IMR-90 (cell line): ENCODE data around the gene MEF2A. TPM values are rescaled to one million over a fixed set of nuclear protein-coding genes. Genes with fewer than 3 reads are reported as not detected.

Experiments
- ATAC-seq: fragments of 200-7000 bp; cut with Tn5 transposase; 2 replicates; pipeline ENCODE4 v1.9.1; 2020; ENCODE audit warnings: low read depth, mild to moderate bottlenecking, moderate library complexity
- BruUV-seq: library from RNA; stranded (reverse); fragments of 400-500 nt; replicated peaks from 2 replicates; lab custom pipeline; 2021; lab: Mats Ljungman, UMichigan
- CTCF ChIA-PET: fragments of 300-600 bp; formaldehyde crosslinking; extraction: SDS; loops from one replicate; lab custom pipeline; 2021; ENCODE audit warnings: antibody characterized with exemption; lab: Yijun Ruan, JAX
- POLR2A ChIA-PET: fragments of 300-600 bp; sonication (Branson Sonifier 250); formaldehyde crosslinking; loops from one replicate; lab custom pipeline; 2022; ENCODE audit warnings: antibody characterized with exemption; ENCODE audit not compliant: unreplicated experiment; lab: Charles Lee
- DNase-seq: peaks from one replicate; pipeline ENCODE4 v3.0.0; 2013
- H2AFZ ChIP-seq: replicated peaks from 2 replicates; pipeline ENCODE3; 2013; ENCODE audit warnings: low read length, mild to moderate bottlenecking; ENCODE audit not compliant: poor library complexity
- H2AK5ac ChIP-seq: 2 replicates; pipeline ENCODE4 v1.6.1; 2013; ENCODE audit warnings: low read depth, low read length, inconsistent platforms
- H2AK9ac ChIP-seq: replicated peaks from 2 replicates; pipeline ENCODE3; 2013; ENCODE audit warnings: mild to moderate bottlenecking, low read depth, low read length, moderate library complexity; ENCODE audit not compliant: poor library complexity
- H2BK120ac ChIP-seq: 2 replicates; pipeline ENCODE4 v1.6.1; 2013; ENCODE audit warnings: low read depth, low read length, inconsistent platforms
- H2BK15ac ChIP-seq: 3 replicates; pipeline ENCODE4 v1.6.1; 2013; ENCODE audit warnings: low read depth, low read length, inconsistent platforms
- H2BK20ac ChIP-seq: 2 replicates; pipeline ENCODE4 v1.6.1; 2013; ENCODE audit warnings: low read depth, mild to moderate bottlenecking, inconsistent platforms, low read length, moderate library complexity
- H2BK5ac ChIP-seq: 2 replicates; pipeline ENCODE4 v1.6.1; 2013; ENCODE audit warnings: mild to moderate bottlenecking, low read depth, low read length, inconsistent platforms; ENCODE audit not compliant: poor library complexity, severe bottlenecking
- H3K14ac ChIP-seq: replicated peaks from 2 replicates; pipeline ENCODE4 v1.6.1; 2013; ENCODE audit warnings: low read depth, low read length, inconsistent platforms
- H3K18ac ChIP-seq: 2 replicates; pipeline ENCODE4 v1.6.1; 2013; ENCODE audit warnings: low read depth, low read length, control low read depth
- H3K23ac ChIP-seq: 2 replicates; pipeline ENCODE4 v1.6.1; 2013; ENCODE audit warnings: low read depth, low read length, inconsistent platforms
- H3K27ac ChIP-seq: 2 replicates; pipeline ENCODE4 v1.5.1; 2013; ENCODE audit warnings: mild to moderate bottlenecking, control low read depth, low read length; ENCODE audit not compliant: insufficient read depth
- H3K27me3 ChIP-seq: 2 replicates; pipeline ENCODE4 v1.6.1; 2013; ENCODE audit warnings: low read length; ENCODE audit not compliant: control insufficient read depth, insufficient read depth
- H3K36me3 ChIP-seq: 2 replicates; pipeline ENCODE4 v1.6.1; 2013; ENCODE audit warnings: low read length, mixed read lengths; ENCODE audit not compliant: control insufficient read depth, insufficient read depth
- H3K4ac ChIP-seq: 2 replicates; pipeline ENCODE4 v1.6.1; 2013; ENCODE audit warnings: low read depth, low read length, inconsistent platforms
- H3K4me1 ChIP-seq: 2 replicates; pipeline ENCODE4 v1.6.1; 2013; ENCODE audit warnings: low read length, mixed read lengths; ENCODE audit not compliant: control insufficient read depth, insufficient read depth
- H3K4me2 ChIP-seq: 2 replicates; pipeline ENCODE4 v1.6.1; 2013; ENCODE audit warnings: low read depth, mild to moderate bottlenecking, control low read depth, low read length, moderate library complexity
- H3K4me3 ChIP-seq: 2 replicates; pipeline ENCODE4 v1.5.1; 2013; ENCODE audit warnings: low read depth, mild to moderate bottlenecking, control low read depth, low read length, moderate library complexity; ENCODE audit not compliant: insufficient read depth
- H3K56ac ChIP-seq: 2 replicates; pipeline ENCODE4 v1.6.1; 2013; ENCODE audit warnings: low read length, inconsistent platforms; ENCODE audit not compliant: insufficient read depth; ENCODE audit errors: extremely low read depth
- H3K79me1 ChIP-seq, 2 experiments: 2 replicates each; pipeline ENCODE4 v1.6.1; 2013; ENCODE audit warnings: low read length in 2 of 2, inconsistent platforms in 1 of 2, low read depth in 1 of 2
- H3K9ac ChIP-seq: 2 replicates; pipeline ENCODE4 v1.6.1; 2013; ENCODE audit warnings: low read depth, low read length, control low read depth
- H3K9me1 ChIP-seq: 2 replicates; pipeline ENCODE4 v1.6.1; 2013; ENCODE audit warnings: low read length, inconsistent platforms; ENCODE audit not compliant: insufficient read depth
- H3K9me3 ChIP-seq: 2 replicates; pipeline ENCODE4 v1.6.1; 2013; ENCODE audit warnings: low read length; ENCODE audit not compliant: control insufficient read depth, insufficient read depth
- H4K20me1 ChIP-seq: 2 replicates; pipeline ENCODE4 v1.6.1; 2013; ENCODE audit warnings: low read length, inconsistent platforms; ENCODE audit not compliant: insufficient read depth
- H4K5ac ChIP-seq: 2 replicates; pipeline ENCODE4 v1.6.1; 2013; ENCODE audit warnings: mild to moderate bottlenecking, low read depth, low read length, control low read depth
- H4K8ac ChIP-seq, 2 experiments: 2 replicates each; pipeline ENCODE4 v1.6.1; 2013; ENCODE audit warnings: low read depth in 2 of 2, low read length in 2 of 2, control low read depth in 1 of 2, inconsistent platforms in 1 of 2
- H4K91ac ChIP-seq: 2 replicates; pipeline ENCODE4 v1.6.1; 2013; ENCODE audit warnings: low read depth, low read length, inconsistent platforms; ENCODE audit not compliant: insufficient read depth
- POLR2A ChIP-seq: IDR thresholded peaks from 2 replicates; pipeline ENCODE4 v1.6.1; 2012; ENCODE audit warnings: mild to moderate bottlenecking, low read depth, low read length
- RAD21 ChIP-seq: IDR thresholded peaks from 2 replicates; pipeline ENCODE4 v1.6.1; 2012; ENCODE audit warnings: low read length, improper control_type of control experiment
- WGBS, 2 experiments: methylation state at CpG; one replicate each; pipeline versions ENCODE4 v1.1.5 to v1.1.7; 2013; ENCODE audit warnings: missing lambda C conversion rate in 2 of 2; ENCODE audit not compliant: insufficient read length in 1 of 2; ENCODE audit errors: extremely low coverage in 2 of 2; 5-methylcytosine and 5-hydroxymethylcytosine counted together
- dilution Hi-C: fragments of 300-500 bp; cut with HindIII; formaldehyde crosslinking; loops from one replicate; pipeline ENCODE4 v1.14.3; 2018; ENCODE audit warnings: low sequenced_read_pairs; ENCODE audit not compliant: unreplicated experiment
- in situ Hi-C: fragments of 300-500 bp; cut with MboI; formaldehyde crosslinking; loops from 3 replicates; pipeline ENCODE4 v1.14.3; 2019; ENCODE audit warnings: low sequenced_read_pairs, inconsistent platforms, mixed read lengths
- intact Hi-C: fragments of 100-400 bp; cut with micrococcal nuclease; formaldehyde crosslinking; loops from 2 replicates; pipeline ENCODE4 v1.10.0; 2022
- polyA plus RNA-seq, 3 experiments: library from polyadenylated mRNA; depleted of rRNA; stranded (reverse); fragments of >200 nt; gene quantifications; 2 replicates each; pipeline ENCODE4 v1.2.3, GENCODE V29; 2012; ENCODE audit warnings: low replicate concordance in 1 of 3
- total RNA-seq: library from RNA; depleted of rRNA; stranded (reverse); fragments of >200 nt; gene quantifications from 2 replicates; pipeline ENCODE4 v1.2.3, GENCODE V29; 2012

MEF2A gene
- total and polyA plus RNA-seq, 2 of the 4 experiments (the other 2 are of a cell fraction): 16.1 to 16.7 TPM

GRCh38 chr15:99644913-99645542 lies 79.2 kb downstream of the MEF2A start:
- WGBS, 2 experiments: 100% methylated on average over 1 of the region's 2 CpGs; no CpG with 5 or more reads in 1 of the 2 experiments
- dilution Hi-C loops: no loop called here
- H3K36me3 ChIP-seq: peaks cover 10% of the 10 kb centered on the region
- H2AK9ac ChIP-seq: no peak overlapping the region
- TF ChIP-seq POLR2A: no peak
- TF ChIP-seq RAD21: no peak
- ATAC-seq (peak; percentile 27; the same call in 1 of the 2 replicates), DNase-seq (no peak)
- H3K9me3 ChIP-seq: no peaks in the 10 kb centered on the region
- no peak overlapping the region; the same call in 1 of the 2 replicates for H3K4me2 ChIP-seq
- H4K5ac ChIP-seq: no peak overlapping the region
- H4K91ac ChIP-seq: no peak overlapping the region
- no peak overlapping the region for H3K4ac ChIP-seq
- H3K9ac ChIP-seq: no peak overlapping the region
- no peak overlapping the region for H2AFZ ChIP-seq
- no peaks in the 10 kb centered on the region for H3K27me3 ChIP-seq
- ChIA-PET POLR2A (no interaction called here), CTCF (no interaction called here)
- no TSS peak for BruUV-seq
- no peak overlapping the region for H4K8ac ChIP-seq
- peaks cover 9 to 19% of the 10 kb centered on the region in 2 experiments; a peak in 3 of 4 replicates for H3K79me1 ChIP-seq
- H2BK15ac ChIP-seq: no peak overlapping the region
- no peak overlapping the region for H3K14ac ChIP-seq
- no peak overlapping the region for H2BK120ac ChIP-seq
- intact Hi-C loops: no loop called here
- no peak overlapping the region for H2BK20ac ChIP-seq
- no peak overlapping the region for H2BK5ac ChIP-seq
- no peak overlapping the region for H3K18ac ChIP-seq
- H4K20me1 ChIP-seq: no peaks in the 10 kb centered on the region; the same call in 1 of the 2 replicates
- no peak overlapping the region for H3K27ac ChIP-seq
- in situ Hi-C loops: no loop called here
- H3K9me1 ChIP-seq: peaks cover 6% of the 10 kb centered on the region; the same call in 1 of the 2 replicates
- H3K4me1 ChIP-seq: no peaks in the 10 kb centered on the region; the same call in 1 of the 2 replicates
- H2AK5ac ChIP-seq: no peak overlapping the region
- H3K4me3 ChIP-seq: no peak overlapping the region
- H3K23ac ChIP-seq: no peak overlapping the region
- no peak overlapping the region for H3K56ac ChIP-seq
